HepG2 (cell line): ENCODE results near the gene ZNHIT1. TPM values are rescaled to one million over a fixed set of nuclear protein-coding genes. Genes with fewer than 3 reads are reported as not detected.

ENCODE experiments used
- ATAC-seq: fragments of 200-7000 bp; cut with Tn5 transposase; 3 replicates; pipeline ENCODE4 v1.9.1; 2020; ENCODE audit warnings: mild to moderate bottlenecking, moderate library complexity
- BruUV-seq: library from RNA; stranded (reverse); fragments of 400-500 nt; replicated peaks from 2 replicates; lab custom pipeline; 2021; lab: Mats Ljungman, UMichigan
- CTCF ChIA-PET: fragments of 300-600 bp; formaldehyde crosslinking; extraction: SDS; loops from one replicate; lab custom pipeline; 2021; ENCODE audit warnings: low total read pairs, inconsistent platforms, low intra/inter-chr PET ratio; lab: Yijun Ruan, JAX
- POLR2A ChIA-PET: fragments of 350-600 bp; sonication (Branson Sonifier 250); formaldehyde crosslinking; loops from one replicate; lab custom pipeline; 2020; ENCODE audit warnings: antibody characterized with exemption, inconsistent platforms; lab: Yijun Ruan, JAX
- DNase-seq: peaks from one replicate; pipeline ENCODE4 v3.0.0-alpha.2; 2015; ENCODE audit warnings: low spot score
- FAIRE-seq: peaks from 3 replicates; lab custom pipeline; 2011; peaks lifted over from hg19 to GRCh38; lab: Jason Lieb, UNC
- H2AFZ ChIP-seq: one replicate; pipeline ENCODE4 v1.6.1; 2011; ENCODE audit warnings: low read length, inconsistent platforms
- H3K27ac ChIP-seq: fragments of 300-600 bp; 3 replicates; pipeline ENCODE4 v1.8.0; 2011; ENCODE audit warnings: mixed run types, mild to moderate bottlenecking, mixed read lengths, low read length, inconsistent platforms; ENCODE audit not compliant: insufficient read depth; ENCODE audit errors: extremely low read length
- H3K27me3 ChIP-seq, 2 experiments: fragments of 200-600 bp in 1 of 2; 2 replicates in 1 of 2; 3 replicates in 1 of 2; pipeline versions ENCODE4 v1.6.0 to v1.8.0; 2011; ENCODE audit warnings: low read length in 2 of 2, mild to moderate bottlenecking in 2 of 2, moderate library complexity in 2 of 2, inconsistent platforms in 1 of 2; ENCODE audit not compliant: insufficient read depth in 2 of 2, control insufficient read depth in 1 of 2
- H3K36me3 ChIP-seq, 2 experiments: fragments of 200-600 bp in 1 of 2; replicated peaks in 1 of 2; 2 replicates in 1 of 2; 3 replicates in 1 of 2; pipeline versions ENCODE4 v1.5.1 to v1.8.0; 2011; ENCODE audit warnings: low read length in 2 of 2, inconsistent platforms in 1 of 2; ENCODE audit not compliant: insufficient read depth in 2 of 2, control insufficient read depth in 1 of 2
- H3K4me1 ChIP-seq: 2 replicates; pipeline ENCODE4 v1.5.1; 2012; ENCODE audit warnings: low read length, inconsistent platforms; ENCODE audit not compliant: insufficient read depth
- H3K4me2 ChIP-seq: 2 replicates; pipeline ENCODE4 v1.6.0; 2011; ENCODE audit warnings: low read depth, low read length, inconsistent platforms
- H3K4me3 ChIP-seq, 3 experiments: fragments of 200-600 bp in 1 of 3; sonication (generic), shearing (Covaris generic) in 1 of 3; replicated peaks in 1 of 3; 2 replicates each; pipeline ENCODE4 v1.5.1; 2011 to 2016; ENCODE audit warnings: low read length in 3 of 3, inconsistent platforms in 2 of 3, low read depth in 2 of 3, mild to moderate bottlenecking in 2 of 3, control low read depth in 1 of 3, mixed read lengths in 1 of 3; ENCODE audit not compliant: insufficient read depth in 1 of 3
- H3K79me2 ChIP-seq: one replicate; pipeline ENCODE4 v1.6.1; 2011; ENCODE audit warnings: low read length, inconsistent platforms; ENCODE audit not compliant: insufficient read depth
- H3K9ac ChIP-seq: 2 replicates; pipeline ENCODE4 v1.6.0; 2011; ENCODE audit warnings: mild to moderate bottlenecking, low read depth, low read length, inconsistent platforms; ENCODE audit not compliant: insufficient read depth
- H3K9me3 ChIP-seq: 2 replicates; pipeline ENCODE4 v1.5.1; 2012; ENCODE audit warnings: mild to moderate bottlenecking, low read length
- H4K20me1 ChIP-seq: 2 replicates; pipeline ENCODE4 v1.6.0; 2011; ENCODE audit warnings: inconsistent platforms, mild to moderate bottlenecking, low read length, moderate library complexity; ENCODE audit not compliant: insufficient read depth
- AGO1 ChIP-seq: fragments of 200-400 bp; formaldehyde crosslinking; IDR thresholded peaks from 2 replicates; pipeline ENCODE4 v1.6.1; 2017; ENCODE audit warnings: mild to moderate bottlenecking, low read depth, low read length, moderate library complexity; ENCODE audit not compliant: poor library complexity, severe bottlenecking
- AGO2 ChIP-seq: fragments of 200-400 bp; formaldehyde crosslinking; optimal IDR thresholded peaks from 2 replicates; pipeline ENCODE3; 2017; ENCODE audit warnings: mild to moderate bottlenecking, low read depth, low read length, moderate library complexity
- EED ChIP-seq: sonication (generic); formaldehyde crosslinking; IDR thresholded peaks from 2 replicates; pipeline ENCODE4 v1.5.0; 2020; ENCODE audit warnings: mild to moderate bottlenecking, missing genetic modification reagents
- ETV6 ChIP-seq: sonication (generic); formaldehyde crosslinking; conservative IDR thresholded peaks from 2 replicates; pipeline ENCODE4 v1.4.0; 2020; ENCODE audit warnings: missing genetic modification reagents
- FOXJ3 ChIP-seq: sonication (generic); formaldehyde crosslinking; IDR thresholded peaks from 2 replicates; pipeline ENCODE4 v1.4.0; 2020; ENCODE audit warnings: missing genetic modification reagents, mild to moderate bottlenecking, borderline replicate concordance
- POLR2A ChIP-seq, 2 experiments: IDR thresholded peaks; 2 replicates each; pipeline ENCODE4 v1.6.1; 2011; ENCODE audit warnings: low read depth in 2 of 2, low read length in 2 of 2, mild to moderate bottlenecking in 1 of 2, moderate library complexity in 1 of 2; ENCODE audit not compliant: insufficient read depth in 1 of 2
- POLR2AphosphoS2 ChIP-seq: IDR thresholded peaks from 2 replicates; pipeline ENCODE4 v1.6.1; 2011; ENCODE audit warnings: low read depth, low read length, improper control_type of control experiment
- SALL1 ChIP-seq: sonication (generic); formaldehyde crosslinking; IDR thresholded peaks from 2 replicates; pipeline ENCODE4 v1.8.0; 2022; ENCODE audit warnings: mild to moderate bottlenecking, missing genetic modification reagents
- SMC3 ChIP-seq: IDR thresholded peaks from 2 replicates; pipeline ENCODE4 v1.6.1; 2011; ENCODE audit warnings: low read length, improper control_type of control experiment
- SP4 ChIP-seq: sonication (generic); formaldehyde crosslinking; IDR thresholded peaks from 2 replicates; pipeline ENCODE4 v1.8.1; 2023; ENCODE audit warnings: mild to moderate bottlenecking, missing genetic modification reagents
- SRSF9 ChIP-seq: fragments of 200-400 bp; formaldehyde crosslinking; IDR thresholded peaks from 2 replicates; pipeline ENCODE4 v1.6.1; 2018; ENCODE audit warnings: borderline replicate concordance, mild to moderate bottlenecking, low read depth, low read length; ENCODE audit not compliant: insufficient read depth, poor library complexity, severe bottlenecking
- ZFP37 ChIP-seq: sonication (generic); formaldehyde crosslinking; IDR thresholded peaks from 2 replicates; pipeline ENCODE4 v1.4.0; 2020; ENCODE audit warnings: missing genetic modification reagents, borderline replicate concordance
- ZNF510 ChIP-seq: sonication (generic); formaldehyde crosslinking; IDR thresholded peaks from 2 replicates; pipeline ENCODE4 v1.4.0; 2020; ENCODE audit warnings: low read depth, mild to moderate bottlenecking, missing genetic modification reagents
- WGBS: methylation state at CpG from one replicate; pipeline ENCODE4 v1.1.6; 2017; ENCODE audit warnings: low lambda C conversion rate; 5-methylcytosine and 5-hydroxymethylcytosine counted together
- in situ Hi-C: cut with HindIII; loops from 2 replicates; pipeline ENCODE4 v1.10.0; 2017; ENCODE audit warnings: low pct_unique_long_range_greater_than_20kb; ENCODE audit not compliant: extremely low pct_ligation_motif_present
- intact Hi-C: fragments of 100-400 bp; cut with micrococcal nuclease; formaldehyde crosslinking; loops from one replicate; pipeline ENCODE4 v1.10.0; 2022; ENCODE audit not compliant: unreplicated experiment
- polyA plus RNA-seq, 8 experiments: library from polyadenylated mRNA; depleted of rRNA in 3 of 8; stranded (reverse) in 7 of 8; unstranded in 1 of 8; fragments of >200 nt; fragmentation: Illumina TruSeq in 4 of 8; extraction: Trizol in 4 of 8; gene quantifications; 2 replicates each; pipeline versions ENCODE4 v1.2.1 to v1.2.3, GENCODE V29; 2011 to 2016; ENCODE audit warnings: low read depth in 4 of 8, missing spikeins in 1 of 8, mixed read lengths in 1 of 8; ENCODE audit not compliant: insufficient read depth in 1 of 8
- total RNA-seq, 5 experiments: library from RNA; depleted of rRNA; stranded (reverse); fragments of >200 nt; fragmentation: Illumina TruSeq; extraction: Trizol; gene quantifications; 2 replicates each; pipeline ENCODE4 v1.2.3, GENCODE V29; 2016; ENCODE audit warnings: low read depth in 1 of 5
- TF ChIP-seq, protein P1 (sequence below): sonication (generic); formaldehyde crosslinking; IDR thresholded peaks from 2 replicates; pipeline ENCODE4 v1.8.0; 2023; ENCODE audit warnings: mild to moderate bottlenecking, missing genetic modification reagents
- TF ChIP-seq, protein P2 (sequence below): sonication (generic); formaldehyde crosslinking; IDR thresholded peaks from 2 replicates; pipeline ENCODE4 v1.5.1; 2020; ENCODE audit warnings: mild to moderate bottlenecking, moderate library complexity, missing genetic modification reagents

ZNHIT1 gene
- total and polyA plus RNA-seq, 2 of the 13 experiments (the other 11 are each of a cell fraction or from before 2014, with no cell fraction given) = 32.5 to 64.5 TPM

DNA sequence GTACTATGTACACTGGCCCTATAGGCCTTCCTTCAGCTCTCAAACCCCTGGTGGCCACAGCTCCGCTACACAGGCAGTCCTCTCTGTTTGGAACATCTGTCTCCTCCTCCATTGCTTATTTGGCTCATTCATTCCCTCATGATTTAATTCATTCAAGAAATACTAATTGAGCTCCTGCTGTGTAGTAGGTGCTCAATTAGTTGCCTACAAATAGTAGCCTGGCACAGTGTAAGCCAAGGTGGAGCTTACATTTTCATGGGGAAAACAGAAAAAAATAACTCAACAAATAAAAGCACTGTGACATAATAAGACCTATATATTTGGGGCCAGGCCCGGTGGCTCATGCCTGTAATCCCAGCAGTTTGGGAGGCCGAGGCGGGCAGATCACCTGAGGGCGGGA, 30.3 kb downstream of the ZNHIT1 start:
- intact Hi-C loops = no loop called here
- Histone ChIP-seq H3K9me3 (no peaks in the 10 kb centered on the region), H4K20me1 (peaks cover 3% of the 10 kb centered on the region; the same call in 1 of the 2 replicates), H3K4me3 (no peak overlapping the region), H3K9ac (no peak overlapping the region), H3K4me1 (peaks cover 35% of the 10 kb centered on the region), H3K79me2 (peaks cover 37% of the 10 kb centered on the region), H2AFZ (no peak overlapping the region), H3K27ac (no peak overlapping the region), H3K4me2 (no peak overlapping the region)
- 95% methylated on average over 5 of the region's 5 CpGs for WGBS
- ATAC-seq (no peak), FAIRE-seq (no peak), DNase-seq (no peak)
- CTCF ChIA-PET = no interaction called here
- BruUV-seq = no TSS peak
- in situ Hi-C loops = no loop called here
- TF ChIP-seq AGO1 (no peak), EED (CRISPR knock-in tag) (no peak), SMC3 (no peak), SRSF9 (no peak), ETV6 (CRISPR knock-in tag) (no peak), AGO2 (no peak), SALL1 (CRISPR knock-in tag) (no peak), FOXJ3 (no peak), SP4 (CRISPR knock-in tag) (no peak), POLR2AphosphoS2 (no peak), ZFP37 (CRISPR knock-in tag) (no peak), POLR2A (IDR thresholded peaks at IDR 0.05; ENCODE audit: insufficient read depth in 1 of 2, low read depth in 2 of 2, low read length in 2 of 2) (no peak), ZNF510 (CRISPR knock-in tag) (no peak)
- TF ChIP-seq, protein P1, sequence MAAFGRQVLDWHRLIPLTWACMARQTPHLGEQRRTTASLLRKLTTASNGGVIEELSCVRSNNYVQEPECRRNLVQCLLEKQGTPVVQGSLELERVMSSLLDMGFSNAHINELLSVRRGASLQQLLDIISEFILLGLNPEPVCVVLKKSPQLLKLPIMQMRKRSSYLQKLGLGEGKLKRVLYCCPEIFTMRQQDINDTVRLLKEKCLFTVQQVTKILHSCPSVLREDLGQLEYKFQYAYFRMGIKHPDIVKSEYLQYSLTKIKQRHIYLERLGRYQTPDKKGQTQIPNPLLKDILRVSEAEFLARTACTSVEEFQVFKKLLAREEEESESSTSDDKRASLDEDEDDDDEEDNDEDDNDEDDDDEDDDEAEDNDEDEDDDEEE (CRISPR knock-in tag) = no peak
- TF ChIP-seq, protein P2, sequence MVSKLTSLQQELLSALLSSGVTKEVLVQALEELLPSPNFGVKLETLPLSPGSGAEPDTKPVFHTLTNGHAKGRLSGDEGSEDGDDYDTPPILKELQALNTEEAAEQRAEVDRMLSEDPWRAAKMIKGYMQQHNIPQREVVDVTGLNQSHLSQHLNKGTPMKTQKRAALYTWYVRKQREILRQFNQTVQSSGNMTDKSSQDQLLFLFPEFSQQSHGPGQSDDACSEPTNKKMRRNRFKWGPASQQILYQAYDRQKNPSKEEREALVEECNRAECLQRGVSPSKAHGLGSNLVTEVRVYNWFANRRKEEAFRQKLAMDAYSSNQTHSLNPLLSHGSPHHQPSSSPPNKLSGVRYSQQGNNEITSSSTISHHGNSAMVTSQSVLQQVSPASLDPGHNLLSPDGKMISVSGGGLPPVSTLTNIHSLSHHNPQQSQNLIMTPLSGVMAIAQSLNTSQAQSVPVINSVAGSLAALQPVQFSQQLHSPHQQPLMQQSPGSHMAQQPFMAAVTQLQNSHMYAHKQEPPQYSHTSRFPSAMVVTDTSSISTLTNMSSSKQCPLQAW (CRISPR knock-in tag) = no peak
- TF ChIP-seq, all 625 proteins: peak for 0
- POLR2A ChIA-PET = no interaction called here
- Histone ChIP-seq H3K36me3 (peaks cover 3 to 11% of the 10 kb centered on the region in 2 experiments; a peak in 2 of 5 replicates), H3K27me3 (no peaks in the 10 kb centered on the region; a peak in 1 of 5 replicates)
